HG03575 (cell line): Measurements from ENCODE around the gene EXTL1.

ENCODE experiments used
- ATAC-seq: cut with Tn5 transposase; IDR thresholded peaks from one replicate; pipeline ENCODE4 v1.9.1; 2021; ENCODE audit not compliant: unreplicated experiment, insufficient number of reproducible peaks, low FRiP score; ENCODE audit errors: extremely low read depth

Gene EXTL1

DNA sequence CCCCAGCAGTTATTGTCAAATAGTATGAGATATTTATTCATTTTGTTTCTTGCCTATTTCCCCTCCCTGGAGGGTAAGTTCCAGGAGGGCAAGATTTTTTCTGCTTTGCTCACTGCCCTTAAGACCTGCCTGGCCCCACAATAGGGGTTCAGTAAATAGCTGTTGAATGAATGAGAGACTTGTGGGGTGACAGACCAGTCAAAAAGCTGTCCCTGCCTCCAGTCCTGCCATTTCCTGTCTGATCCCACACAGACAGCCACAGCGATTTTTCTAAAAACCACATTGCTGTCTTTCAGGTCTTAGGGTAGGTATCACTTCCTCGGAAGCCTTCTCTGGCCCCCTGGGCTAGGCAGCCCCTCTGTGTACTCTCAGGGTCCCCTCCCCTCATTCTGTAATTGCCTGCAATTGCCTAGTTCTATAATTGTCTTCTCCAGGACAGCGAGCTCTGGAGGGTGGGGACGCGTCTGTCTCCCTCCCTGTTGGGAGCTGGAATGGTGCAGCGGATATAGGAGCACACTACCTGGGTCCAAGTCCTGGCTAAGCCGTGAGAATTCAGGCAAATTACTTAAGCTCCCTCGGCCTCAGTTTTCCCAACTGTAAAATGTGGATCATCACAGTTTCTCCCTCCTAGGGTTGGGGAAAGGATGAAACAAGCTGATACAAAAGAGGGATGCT lies 1.8 kb upstream of the EXTL1 start:
- no peak for ATAC-seq

- ATAC-seq, result no peak
These were observed 1.2 kb upstream of the EXTL1 start for GRCh38 chr1:26020330-26020768.

DNA sequence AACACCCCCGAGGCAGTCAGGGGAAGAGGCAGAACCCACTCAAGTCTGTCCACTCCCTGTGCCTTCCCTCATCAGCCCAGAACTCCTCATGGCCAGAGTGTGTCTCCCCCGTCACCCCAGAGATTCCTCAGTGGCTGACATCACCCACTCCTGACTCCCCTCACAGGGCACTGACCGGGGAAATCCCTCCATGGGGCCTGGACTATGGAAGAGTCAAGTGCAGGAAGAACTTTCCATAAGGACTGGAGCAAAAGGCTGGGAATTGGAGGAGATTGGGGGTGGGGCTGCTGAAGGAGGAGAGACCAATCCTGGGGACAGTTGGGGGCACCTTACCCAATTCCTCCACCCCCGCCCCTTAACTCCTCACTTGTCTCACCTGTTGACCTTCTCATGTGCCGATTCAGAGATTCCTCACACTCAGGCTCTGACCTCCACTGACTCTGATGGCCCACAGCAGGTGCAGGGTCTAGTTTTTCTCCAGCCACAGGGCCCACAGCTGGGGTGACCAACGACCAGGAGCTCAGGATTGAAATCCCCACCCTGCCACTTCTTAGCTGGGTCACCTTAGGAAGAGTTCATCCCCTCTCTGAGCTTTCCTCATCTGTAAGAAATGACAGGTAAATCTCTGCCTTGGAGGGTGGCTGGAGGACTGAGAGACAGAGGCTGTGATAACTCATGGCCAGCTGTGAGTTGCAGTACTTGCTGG lies 481 bp upstream of the EXTL1 start:
- no peak for ATAC-seq

DNA sequence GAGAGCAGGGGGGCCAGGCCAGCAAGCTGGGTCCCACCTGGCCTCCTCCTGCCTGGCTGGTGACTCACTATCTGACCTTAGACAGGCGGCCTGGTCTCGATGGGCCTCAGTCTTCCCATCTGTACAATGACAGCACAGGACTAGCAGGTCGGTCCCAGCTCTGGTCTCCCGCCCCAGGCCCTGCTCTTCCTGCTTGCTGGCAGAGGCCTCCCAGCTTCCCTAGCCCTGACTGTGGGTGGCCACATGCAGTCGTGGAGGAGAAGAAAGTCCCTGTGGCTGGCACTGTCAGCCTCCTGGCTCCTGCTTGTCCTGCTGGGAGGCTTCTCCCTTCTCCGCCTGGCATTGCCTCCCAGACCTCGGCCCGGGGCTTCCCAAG lies 817 bp downstream of the EXTL1 start:
- ATAC-seq, result no peak

- ATAC-seq, result no peak
These were observed 1.4 kb downstream of the EXTL1 start for GRCh38 chr1:26023009-26023408.

- no peak for ATAC-seq
These were observed 2.3 kb downstream of the EXTL1 start for GRCh38 chr1:26023826-26024225.

DNA sequence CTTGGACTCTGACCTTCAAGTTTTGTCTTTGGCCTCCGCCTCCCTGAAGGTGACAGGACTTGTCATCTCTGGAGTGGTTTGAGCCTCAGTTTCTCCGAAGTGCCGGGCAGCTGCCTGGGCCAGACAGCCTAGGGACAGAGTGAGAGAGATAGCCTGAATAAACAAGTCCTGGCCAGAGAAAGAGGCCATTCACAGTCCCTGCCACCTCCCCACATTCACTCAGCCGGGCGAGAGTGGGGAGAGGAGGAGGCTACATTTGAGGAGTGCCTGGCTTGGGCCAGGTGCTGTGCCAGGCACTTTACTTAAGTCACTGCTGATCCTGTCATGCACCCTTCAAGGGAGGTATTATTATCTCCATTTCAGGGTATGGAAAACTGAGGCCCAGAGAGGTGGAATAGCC lies 3.5 kb downstream of the EXTL1 start:
- ATAC-seq, result no peak

GRCh38 chr1:26025517-26025916 lies 3.9 kb downstream of the EXTL1 start:
- ATAC-seq, result no peak

DNA sequence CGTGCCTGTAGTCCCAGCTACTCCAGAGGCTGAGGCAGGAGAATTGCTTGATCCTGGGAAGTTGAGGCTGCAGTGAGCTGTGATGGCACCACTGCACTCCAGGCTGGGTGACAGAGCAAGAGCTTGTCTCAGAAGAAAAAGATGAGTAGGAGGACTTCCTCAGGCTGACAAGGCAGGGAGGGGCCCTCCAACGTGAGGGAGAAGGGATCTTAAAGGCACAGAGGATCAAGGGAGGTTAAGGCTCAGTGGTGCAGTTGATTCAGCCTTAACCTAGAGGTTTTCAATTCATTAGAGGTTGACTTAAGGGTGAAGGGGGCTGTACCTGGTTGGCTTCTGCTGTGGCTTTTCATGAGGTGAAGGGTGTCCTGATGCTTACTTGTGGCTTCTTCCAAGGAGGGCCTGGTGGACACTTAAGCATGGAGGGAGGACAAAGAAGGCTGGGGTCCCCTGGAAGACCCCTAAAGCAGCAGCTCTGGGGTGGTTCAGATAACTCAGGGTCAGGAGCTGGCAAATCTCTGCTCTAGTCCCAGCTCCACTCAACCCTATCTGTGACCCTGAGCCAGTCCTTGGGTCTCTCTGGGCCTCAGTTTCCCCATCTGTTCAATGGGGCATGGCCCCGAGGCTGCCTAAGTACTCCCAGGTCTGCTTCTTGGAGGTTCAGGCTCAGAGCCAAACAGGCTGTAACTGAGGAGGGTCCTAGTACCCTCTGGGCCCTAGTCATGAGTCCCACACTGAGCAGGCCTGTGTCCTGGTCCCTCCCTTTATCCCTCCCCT lies 6.3 kb downstream of the EXTL1 start:
- no peak for ATAC-seq

- ATAC-seq, result no peak
These were observed 7.0 kb downstream of the EXTL1 start for GRCh38 chr1:26028490-26028980.

DNA sequence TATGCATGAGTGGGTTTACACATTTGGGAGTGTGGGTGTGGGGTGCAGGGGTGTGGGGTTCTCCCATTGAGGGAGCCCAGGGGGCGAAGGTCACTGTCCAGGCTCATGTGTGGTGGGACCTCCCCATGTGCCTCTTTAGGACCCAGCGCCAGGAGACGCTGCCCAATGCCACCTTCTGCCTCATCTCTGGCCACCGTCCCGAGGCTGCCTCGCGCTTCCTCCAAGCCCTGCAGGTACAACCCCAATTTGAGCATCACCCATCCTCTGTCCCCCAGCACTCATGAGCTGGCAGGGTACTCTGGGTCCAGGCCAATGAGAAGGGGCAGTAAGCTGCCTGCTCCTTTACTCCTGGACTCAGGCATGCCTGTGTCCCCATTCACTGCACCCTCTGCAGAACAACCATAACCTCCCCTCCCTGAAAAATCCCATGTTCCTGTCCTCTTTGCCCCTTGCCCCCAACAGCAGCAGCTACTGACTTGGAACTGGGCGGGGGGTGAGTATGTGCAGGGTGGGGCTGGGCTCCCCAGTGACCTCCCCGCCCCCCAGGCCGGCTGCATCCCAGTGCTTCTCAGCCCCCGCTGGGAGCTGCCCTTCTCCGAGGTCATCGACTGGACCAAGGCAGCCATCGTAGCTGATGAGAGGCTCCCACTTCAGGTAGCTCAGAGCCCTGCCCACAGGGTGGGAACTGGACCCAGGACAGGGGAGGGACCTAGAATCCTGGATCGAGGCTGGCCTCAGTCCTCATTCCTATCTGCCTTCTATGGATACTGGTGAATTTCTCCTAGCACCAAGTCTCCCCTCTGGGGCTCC lies 7.7 kb downstream of the EXTL1 start:
- no peak for ATAC-seq

GRCh38 chr1:26029864-26030481 lies 8.4 kb downstream of the EXTL1 start:
- ATAC-seq, result no peak

DNA sequence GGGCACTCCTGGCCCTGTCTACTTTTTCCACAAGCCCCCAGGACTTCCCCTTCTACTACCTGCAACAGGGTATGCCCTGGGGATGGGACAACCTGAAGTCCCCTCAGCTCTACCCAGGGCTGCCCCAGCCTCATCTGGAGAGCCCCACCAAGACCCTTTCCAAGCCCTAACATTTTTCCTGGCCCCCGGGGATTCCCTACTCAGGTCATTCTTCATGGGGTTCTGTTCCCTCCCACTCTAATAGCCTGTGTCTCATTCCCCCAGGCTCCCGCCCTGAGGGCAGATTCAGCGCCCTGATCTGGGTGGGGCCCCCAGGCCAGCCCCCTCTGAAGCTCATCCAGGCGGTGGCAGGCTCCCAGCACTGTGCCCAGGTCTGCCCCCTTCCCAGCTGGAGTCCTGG lies 9.6 kb downstream of the EXTL1 start:
- ATAC-seq, result no peak

GRCh38 chr1:26031611-26032220 lies 10.1 kb downstream of the EXTL1 start:
- no peak for ATAC-seq

DNA sequence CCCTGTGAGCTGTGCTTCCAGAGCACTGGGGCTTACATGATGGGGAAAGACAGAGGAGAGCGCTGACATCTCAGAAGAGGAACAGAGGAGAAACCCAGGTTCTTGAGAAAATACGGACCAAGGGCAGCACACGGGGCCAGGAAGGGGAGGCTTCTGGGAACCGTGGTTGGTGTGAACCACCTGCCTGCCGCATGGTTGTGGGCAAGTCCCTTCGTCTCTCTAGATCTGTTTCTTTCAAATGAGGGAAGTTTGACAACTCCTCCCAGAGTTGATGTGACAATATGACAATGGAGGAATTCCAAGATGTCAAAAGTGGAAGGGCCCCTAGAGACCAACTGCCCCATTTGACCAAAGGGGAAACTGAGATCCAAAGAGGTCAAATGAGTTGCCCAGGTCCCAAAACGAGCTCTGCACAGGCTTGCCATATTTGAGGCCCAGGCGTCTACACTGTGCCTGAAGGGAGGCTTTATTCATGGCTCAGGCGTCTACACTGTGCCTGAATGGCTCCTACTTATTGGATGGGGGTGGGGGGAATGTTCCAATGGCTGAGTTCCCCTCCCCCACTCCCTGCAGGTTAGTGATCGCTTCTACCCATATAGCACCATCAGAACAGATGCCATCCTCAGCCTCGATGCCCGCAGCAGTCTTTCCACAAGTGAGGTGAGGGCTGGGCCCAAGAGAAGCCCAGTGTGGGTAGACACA lies 11.2 kb downstream of the EXTL1 start:
- no peak for ATAC-seq

DNA sequence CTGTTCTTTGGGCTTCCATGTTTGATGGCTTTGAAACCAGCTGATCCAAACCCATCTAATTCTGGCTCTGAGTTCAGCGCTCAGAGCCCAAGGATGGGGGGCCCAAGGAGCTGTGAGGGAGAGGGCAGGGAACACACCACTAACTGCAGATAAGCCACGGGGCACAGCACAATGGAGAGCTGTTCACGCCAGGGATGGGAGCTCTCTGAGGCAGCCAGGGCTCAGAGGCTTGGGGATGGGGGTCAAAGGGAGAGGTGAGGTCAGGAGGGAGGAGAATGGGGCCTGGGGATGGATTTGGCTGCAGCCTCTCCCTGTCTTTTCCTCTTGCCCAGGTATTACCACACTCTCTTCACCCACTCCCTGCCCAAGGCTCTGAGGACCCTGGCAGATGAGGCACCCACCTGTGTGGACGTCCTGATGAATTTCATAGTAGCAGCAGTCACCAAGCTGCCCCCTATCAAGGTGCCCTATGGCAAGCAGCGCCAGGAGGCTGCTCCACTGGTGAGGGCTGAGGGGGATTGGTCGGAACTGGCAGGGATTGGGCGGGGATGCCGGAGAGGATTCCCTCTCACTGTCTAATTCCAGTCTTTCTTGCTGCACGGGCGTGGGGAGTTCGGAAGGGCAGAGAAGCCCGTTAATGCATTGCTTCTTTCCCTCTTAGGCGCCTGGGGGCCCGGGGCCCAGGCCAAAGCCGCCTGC lies 13.1 kb downstream of the EXTL1 start:
- ATAC-seq, result no peak

DNA sequence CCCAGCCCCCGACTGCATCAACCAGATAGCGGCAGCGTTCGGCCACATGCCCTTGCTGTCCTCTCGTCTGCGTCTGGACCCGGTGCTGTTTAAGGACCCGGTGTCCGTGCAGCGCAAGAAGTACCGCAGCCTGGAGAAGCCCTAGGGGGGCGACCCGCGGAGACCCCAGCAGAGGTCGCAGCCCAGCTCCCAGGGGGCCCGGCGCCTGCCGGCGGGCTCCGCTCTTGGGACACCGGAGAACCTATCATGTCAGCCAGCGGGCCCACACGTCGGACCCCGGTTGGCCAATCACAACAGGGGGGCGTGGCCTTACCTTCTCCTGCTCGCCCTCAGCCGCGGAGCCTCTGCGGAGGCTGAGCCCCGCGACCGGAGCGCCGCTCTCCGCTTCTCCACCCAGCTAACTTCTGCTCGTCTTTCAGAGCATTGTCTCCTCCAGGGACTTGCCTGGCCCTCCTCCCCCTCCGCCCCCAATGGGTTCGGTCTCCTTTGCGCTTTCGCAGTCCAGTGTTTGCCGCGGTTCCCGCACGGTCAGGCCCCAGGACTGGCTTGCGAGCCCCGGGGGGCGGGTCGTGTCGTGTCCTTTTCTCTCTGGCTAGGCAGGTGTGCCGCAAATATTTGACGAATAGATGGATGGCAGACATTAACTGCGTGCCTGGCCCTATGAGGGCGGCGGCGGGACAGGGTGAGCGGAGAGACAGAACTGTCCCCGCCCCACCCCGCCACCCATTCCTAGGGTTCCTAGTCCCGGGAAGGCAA lies 13.8 kb downstream of the EXTL1 start:
- no peak for ATAC-seq
